GM19397 (cell line): ENCODE measurements around the gene PRKAG3.
"Not testable (repeated sequence)": the region's sequence is repeated elsewhere in the genome, so short reads cannot be mapped to it uniquely, and the experiment has no call there.

Experiments
- ATAC-seq: cut with Tn5 transposase; IDR thresholded peaks from one replicate; pipeline ENCODE4 v1.9.1; 2021; ENCODE audit warnings: mild to moderate bottlenecking, moderate library complexity; ENCODE audit not compliant: unreplicated experiment

The PRKAG3 gene

GRCh38 chr2:218785103-218785502, 46.5 kb downstream of the PRKAG3 start:
- ATAC-seq: no peak

GRCh38 chr2:218783688-218784087, 47.9 kb downstream of the PRKAG3 start:
- ATAC-seq: no peak

GRCh38 chr2:218782528-218782844, 49.1 kb downstream of the PRKAG3 start:
- ATAC-seq: no peak

GRCh38 chr2:218781691-218782527, 49.7 kb downstream of the PRKAG3 start, which contains the start of gene CYP27A1:
CYP27A1 (plus strand) TSS chr2:218782147; CDS start chr2:218782183, 36 bp downstream.
- ATAC-seq: no peak

- ATAC-seq: no peak
These were observed 50.5 kb downstream of the PRKAG3 start for GRCh38 chr2:218780851-218781690.

GRCh38 chr2:218780046-218780445, 51.6 kb downstream of the PRKAG3 start:
- no peak for ATAC-seq

GRCh38 chr2:218777276-218777990, 54.2 kb downstream of the PRKAG3 start:
- no peak for ATAC-seq

- ATAC-seq: no peak
These were observed 55.1 kb downstream of the PRKAG3 start for GRCh38 chr2:218776488-218776887.

GRCh38 chr2:218773881-218774280, 57.7 kb downstream of the PRKAG3 start:
- no peak for ATAC-seq

GRCh38 chr2:218772759-218773158, 58.8 kb downstream of the PRKAG3 start:
- ATAC-seq: not testable (repeated sequence)
